ENCODE measurements around the gene L3MBTL3.

- no peak for TF ChIP-seq CTCF (IDR thresholded peaks at IDR 0.05)
- TF ChIP-seq EP300 (IDR thresholded peaks at IDR 0.05), result no peak
Observed at GRCh38 chr6:130164251-130164650, 145.9 kb downstream of the L3MBTL3 start.
